MM.1S (cell line): ENCODE results near the gene C16orf89.

Source experiments
- DNase-seq: peaks from one replicate; pipeline ENCODE4 v3.0.0-alpha.2; 2015
- H2AFZ ChIP-seq: fragments of 300-600 bp; sonication (generic); 2 replicates; pipeline ENCODE4 v1.6.0; 2016; ENCODE audit warnings: antibody characterized with exemption, low read length
- H3F3A ChIP-seq: fragments of 300-600 bp; sonication (generic); 2 replicates; pipeline ENCODE4 v1.6.1; 2016; ENCODE audit warnings: mild to moderate bottlenecking, antibody characterized with exemption, low read length, moderate library complexity, mixed read lengths; ENCODE audit not compliant: insufficient read depth
- H3K27ac ChIP-seq: fragments of 300-600 bp; sonication (generic); 2 replicates; pipeline ENCODE4 v1.5.1; 2016; ENCODE audit warnings: mild to moderate bottlenecking, low read length
- H3K27me3 ChIP-seq: fragments of 300-600 bp; sonication (generic); replicated peaks from 2 replicates; pipeline ENCODE4 v1.6.0; 2016; ENCODE audit warnings: low read length; ENCODE audit not compliant: insufficient read depth
- H3K36me3 ChIP-seq: fragments of 300-600 bp; sonication (generic); replicated peaks from 2 replicates; pipeline ENCODE4 v1.6.1; 2016; ENCODE audit warnings: mild to moderate bottlenecking, low read length, mixed read lengths; ENCODE audit not compliant: insufficient read depth
- H3K4me1 ChIP-seq: fragments of 300-600 bp; sonication (generic); 2 replicates; pipeline ENCODE4 v1.6.1; 2016; ENCODE audit warnings: low read length, mixed read lengths
- H3K4me2 ChIP-seq: fragments of 300-600 bp; sonication (generic); 2 replicates; pipeline ENCODE4 v1.6.0; 2016; ENCODE audit warnings: low read depth, low read length
- H3K4me3 ChIP-seq: fragments of 300-600 bp; sonication (generic); 2 replicates; pipeline ENCODE4 v1.5.1; 2016; ENCODE audit warnings: low read length, mixed read lengths
- H3K79me2 ChIP-seq: fragments of 300-600 bp; sonication (generic); 2 replicates; pipeline ENCODE4 v1.6.1; 2016; ENCODE audit warnings: mixed run types, low read length, mixed read lengths
- H3K9ac ChIP-seq: fragments of 300-600 bp; sonication (generic); 2 replicates; pipeline ENCODE4 v1.6.1; 2016; ENCODE audit warnings: low read length, mixed read lengths
- H3K9me2 ChIP-seq: fragments of 300-600 bp; sonication (generic); replicated peaks from 2 replicates; pipeline ENCODE4 v1.6.1; 2016; ENCODE audit warnings: mild to moderate bottlenecking, low read length, mixed read lengths; ENCODE audit not compliant: insufficient read depth
- H3K9me3 ChIP-seq: fragments of 300-600 bp; sonication (generic); replicated peaks from 2 replicates; pipeline ENCODE4 v1.6.1; 2016; ENCODE audit warnings: mild to moderate bottlenecking, low read length, mixed read lengths; ENCODE audit not compliant: insufficient read depth
- H4K20me1 ChIP-seq: fragments of 300-600 bp; sonication (generic); 2 replicates; pipeline ENCODE4 v1.6.1; 2016; ENCODE audit warnings: mild to moderate bottlenecking, low read length, moderate library complexity, mixed read lengths; ENCODE audit not compliant: insufficient read depth
- EZH2 ChIP-seq: fragments of 300-600 bp; sonication (generic); optimal IDR thresholded peaks from 2 replicates; pipeline ENCODE3; 2017; ENCODE audit warnings: low read depth, mild to moderate bottlenecking, antibody characterized with exemption, low read length, mixed read lengths
- EZH2phosphoT487 ChIP-seq: fragments of 300-600 bp; sonication (generic); IDR thresholded peaks from 2 replicates; pipeline ENCODE4 v1.6.1; 2018; ENCODE audit warnings: antibody characterized with exemption, low read length
- TF ChIP-seq, protein P1 (sequence below): fragments of 300-600 bp; sonication (generic); IDR thresholded peaks from 2 replicates; pipeline ENCODE4 v1.5.1; 2016; ENCODE audit warnings: antibody characterized with exemption, low read length, mixed read lengths

Gene C16orf89

DNA sequence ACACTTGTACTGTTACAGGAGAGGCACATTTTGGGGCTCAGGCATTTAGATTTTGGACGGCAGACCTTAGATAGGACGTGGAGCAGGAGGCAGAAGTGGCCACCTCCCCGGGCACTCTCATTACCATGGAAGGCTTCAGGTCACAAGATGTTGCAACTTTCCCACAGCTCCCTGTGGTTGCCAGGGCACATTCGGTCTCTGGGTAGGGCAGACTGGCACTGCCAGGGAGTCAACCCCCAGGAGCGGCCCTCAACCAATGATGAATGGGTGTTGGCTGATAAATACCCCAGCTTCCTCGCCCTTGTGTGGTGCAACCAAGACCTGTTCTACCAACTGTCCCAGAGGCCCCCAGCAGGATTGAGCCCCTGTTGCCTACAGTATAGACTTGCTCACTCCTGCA lies 43.2 kb downstream of the C16orf89 start:
- Histone ChIP-seq H3K9me3 (no peaks in the 10 kb centered on the region), H3K36me3 (no peaks in the 10 kb centered on the region), H3K4me1 (no peaks in the 10 kb centered on the region), H3K4me2 (no peak overlapping the region), H3K27ac (no peak overlapping the region), H3K9me2 (no peaks in the 10 kb centered on the region), H3K4me3 (no peak overlapping the region), H4K20me1 (no peaks in the 10 kb centered on the region), H2AFZ (no peak overlapping the region), H3K9ac (no peak overlapping the region), H3K27me3 (peaks cover 60% of the 10 kb centered on the region), H3F3A (no peaks in the 10 kb centered on the region), H3K79me2 (no peaks in the 10 kb centered on the region)
- DNase-seq, result no peak
- TF ChIP-seq EZH2phosphoT487 (no peak), EZH2 (no peak)
- TF ChIP-seq, protein P1, sequence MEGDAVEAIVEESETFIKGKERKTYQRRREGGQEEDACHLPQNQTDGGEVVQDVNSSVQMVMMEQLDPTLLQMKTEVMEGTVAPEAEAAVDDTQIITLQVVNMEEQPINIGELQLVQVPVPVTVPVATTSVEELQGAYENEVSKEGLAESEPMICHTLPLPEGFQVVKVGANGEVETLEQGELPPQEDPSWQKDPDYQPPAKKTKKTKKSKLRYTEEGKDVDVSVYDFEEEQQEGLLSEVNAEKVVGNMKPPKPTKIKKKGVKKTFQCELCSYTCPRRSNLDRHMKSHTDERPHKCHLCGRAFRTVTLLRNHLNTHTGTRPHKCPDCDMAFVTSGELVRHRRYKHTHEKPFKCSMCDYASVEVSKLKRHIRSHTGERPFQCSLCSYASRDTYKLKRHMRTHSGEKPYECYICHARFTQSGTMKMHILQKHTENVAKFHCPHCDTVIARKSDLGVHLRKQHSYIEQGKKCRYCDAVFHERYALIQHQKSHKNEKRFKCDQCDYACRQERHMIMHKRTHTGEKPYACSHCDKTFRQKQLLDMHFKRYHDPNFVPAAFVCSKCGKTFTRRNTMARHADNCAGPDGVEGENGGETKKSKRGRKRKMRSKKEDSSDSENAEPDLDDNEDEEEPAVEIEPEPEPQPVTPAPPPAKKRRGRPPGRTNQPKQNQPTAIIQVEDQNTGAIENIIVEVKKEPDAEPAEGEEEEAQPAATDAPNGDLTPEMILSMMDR, result no peak

DNA sequence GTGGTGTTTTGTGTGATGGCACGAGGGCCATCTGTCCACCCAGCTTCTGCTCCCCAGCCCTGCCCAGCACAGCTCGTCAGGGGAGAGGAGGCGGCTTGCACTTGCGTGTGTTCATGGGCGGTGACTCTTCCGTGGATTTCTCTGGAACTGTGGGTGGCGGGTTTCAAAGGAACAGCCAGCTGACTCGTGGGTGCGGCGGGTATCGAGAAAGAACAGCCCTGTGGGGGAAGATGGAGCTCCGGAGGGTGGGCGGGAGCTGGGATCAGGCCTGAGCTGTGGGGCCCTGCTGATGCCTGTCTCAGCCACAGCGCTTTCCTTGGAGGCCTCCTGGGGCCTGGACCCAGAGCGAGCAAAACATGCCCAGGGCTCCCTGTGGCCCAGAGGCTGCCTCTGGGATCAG lies 45.2 kb downstream of the C16orf89 start:
- Histone ChIP-seq H3K4me3 (no peak overlapping the region), H3K79me2 (no peaks in the 10 kb centered on the region), H3K4me2 (no peak overlapping the region), H3K27ac (no peak overlapping the region), H3K27me3 (peaks cover 72% of the 10 kb centered on the region), H3F3A (no peaks in the 10 kb centered on the region), H3K4me1 (no peaks in the 10 kb centered on the region), H4K20me1 (no peaks in the 10 kb centered on the region), H3K9me3 (no peaks in the 10 kb centered on the region), H2AFZ (no peak overlapping the region), H3K9me2 (no peaks in the 10 kb centered on the region), H3K36me3 (no peaks in the 10 kb centered on the region), H3K9ac (no peak overlapping the region)
- TF ChIP-seq, protein P1, result no peak
- TF ChIP-seq EZH2phosphoT487 (no peak), EZH2 (no peak)
- no peak for DNase-seq

DNA sequence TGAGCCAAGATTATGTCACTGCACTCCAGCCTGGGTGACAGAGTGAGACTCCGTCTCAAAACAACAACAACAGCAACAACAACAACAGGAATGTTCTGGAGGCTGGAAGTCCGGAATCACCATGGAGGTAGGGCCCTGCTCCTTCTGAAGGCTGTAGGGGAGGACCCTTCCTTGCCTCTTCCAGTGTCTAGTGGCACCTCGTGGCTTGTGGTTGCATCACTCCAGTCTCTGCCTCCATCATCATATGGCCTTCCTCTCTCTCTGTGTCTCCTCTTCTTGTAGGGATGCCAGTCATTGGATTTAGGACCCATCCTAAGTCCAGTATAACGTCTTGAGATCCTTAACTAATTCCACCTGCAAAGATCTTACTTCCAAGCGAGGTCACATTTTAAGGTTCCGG lies 46.0 kb downstream of the C16orf89 start:
- no peaks in the 10 kb centered on the region for H3K9me3 ChIP-seq
- H3K9me2 ChIP-seq, result no peaks in the 10 kb centered on the region
- H3K79me2 ChIP-seq, result no peaks in the 10 kb centered on the region
- no peak overlapping the region for H2AFZ ChIP-seq
- H4K20me1 ChIP-seq, result no peaks in the 10 kb centered on the region
- no peaks in the 10 kb centered on the region for H3K36me3 ChIP-seq
- H3K27ac ChIP-seq, result no peak overlapping the region
- no peak overlapping the region for H3K4me3 ChIP-seq
- DNase-seq, result no peak
- TF ChIP-seq, protein P1, result no peak
- TF ChIP-seq EZH2 (no peak), EZH2phosphoT487 (no peak)
- no peaks in the 10 kb centered on the region for H3F3A ChIP-seq
- H3K27me3 ChIP-seq, result peaks cover 75% of the 10 kb centered on the region
- H3K9ac ChIP-seq, result no peak overlapping the region
- H3K4me1 ChIP-seq, result no peaks in the 10 kb centered on the region
- no peak overlapping the region for H3K4me2 ChIP-seq

DNA sequence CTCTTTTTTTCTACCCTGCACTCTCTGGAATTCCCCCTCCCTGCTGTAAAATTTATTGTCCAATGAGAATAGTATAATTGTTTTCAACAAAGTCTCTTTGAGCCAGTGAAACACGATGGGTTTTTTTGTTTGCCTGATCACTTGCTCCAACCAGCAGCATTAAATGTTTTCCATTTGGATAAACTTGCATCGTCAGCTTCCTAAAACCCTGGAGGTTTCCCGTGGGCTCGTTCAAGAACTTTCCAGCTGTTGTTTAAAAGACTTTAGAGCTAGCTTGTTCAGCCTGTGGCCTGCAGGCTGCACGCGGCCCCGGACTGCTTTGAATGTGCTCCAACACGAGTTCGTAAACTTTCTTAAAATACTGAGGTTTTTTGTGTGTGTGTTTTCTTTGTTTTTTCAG lies 47.0 kb downstream of the C16orf89 start:
- no peak overlapping the region for H3K4me2 ChIP-seq
- no peak overlapping the region for H3K4me3 ChIP-seq
- TF ChIP-seq EZH2phosphoT487 (no peak), EZH2 (no peak)
- TF ChIP-seq, protein P1, result no peak
- H3K27me3 ChIP-seq, result peaks cover 82% of the 10 kb centered on the region
- no peaks in the 10 kb centered on the region for H3K4me1 ChIP-seq
- H3K9me3 ChIP-seq, result no peaks in the 10 kb centered on the region
- no peak overlapping the region for H3K27ac ChIP-seq
- H3K9me2 ChIP-seq, result no peaks in the 10 kb centered on the region
- no peak overlapping the region for H2AFZ ChIP-seq
- DNase-seq, result no peak
- H3K36me3 ChIP-seq, result no peaks in the 10 kb centered on the region
- H4K20me1 ChIP-seq, result no peaks in the 10 kb centered on the region
- no peaks in the 10 kb centered on the region for H3K79me2 ChIP-seq
- no peak overlapping the region for H3K9ac ChIP-seq
- H3F3A ChIP-seq, result no peaks in the 10 kb centered on the region
